MV-4-11 (cell line): ENCODE data around the gene ZCCHC17.

ENCODE experiments used
- DNase-seq: peaks from one replicate; lab custom pipeline; 2025; lab: John Stamatoyannopoulos, UW

The ZCCHC17 gene

DNA sequence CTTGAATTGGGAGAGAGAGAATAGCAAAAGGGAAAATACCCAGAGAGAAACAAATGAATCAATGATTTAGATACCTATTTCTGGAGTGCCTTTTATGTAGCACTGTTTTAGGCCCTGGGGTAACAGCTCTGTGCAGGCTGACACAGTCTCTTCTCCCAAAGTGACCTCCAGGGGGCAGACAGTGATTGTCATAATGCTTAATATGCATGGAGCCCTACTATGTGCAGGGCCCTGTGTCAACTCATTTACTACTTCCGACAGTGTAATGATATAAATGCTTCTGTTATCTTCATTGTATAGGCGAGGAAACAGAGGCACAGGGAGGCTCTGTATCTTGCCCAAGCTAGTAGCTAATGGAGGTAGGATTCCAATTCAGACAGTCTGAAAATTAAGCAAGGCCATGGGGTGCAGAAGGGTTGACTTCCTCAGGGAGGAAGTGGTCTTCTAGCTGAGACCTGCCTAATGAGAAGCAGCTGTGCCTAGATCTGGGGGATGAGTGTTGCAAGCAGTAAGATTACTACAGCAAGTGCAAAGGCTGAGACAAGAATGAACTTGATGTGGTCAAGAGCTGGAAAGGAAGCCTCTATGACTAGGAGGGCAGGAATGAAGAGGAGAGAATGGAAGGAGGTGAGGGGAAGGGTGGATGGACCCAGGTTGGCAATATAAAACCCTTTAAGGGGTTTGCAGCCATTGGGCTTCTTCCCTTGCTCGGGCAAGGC is 100.0 kb downstream of the ZCCHC17 start:
- peak; percentile 97 for DNase-seq

DNA sequence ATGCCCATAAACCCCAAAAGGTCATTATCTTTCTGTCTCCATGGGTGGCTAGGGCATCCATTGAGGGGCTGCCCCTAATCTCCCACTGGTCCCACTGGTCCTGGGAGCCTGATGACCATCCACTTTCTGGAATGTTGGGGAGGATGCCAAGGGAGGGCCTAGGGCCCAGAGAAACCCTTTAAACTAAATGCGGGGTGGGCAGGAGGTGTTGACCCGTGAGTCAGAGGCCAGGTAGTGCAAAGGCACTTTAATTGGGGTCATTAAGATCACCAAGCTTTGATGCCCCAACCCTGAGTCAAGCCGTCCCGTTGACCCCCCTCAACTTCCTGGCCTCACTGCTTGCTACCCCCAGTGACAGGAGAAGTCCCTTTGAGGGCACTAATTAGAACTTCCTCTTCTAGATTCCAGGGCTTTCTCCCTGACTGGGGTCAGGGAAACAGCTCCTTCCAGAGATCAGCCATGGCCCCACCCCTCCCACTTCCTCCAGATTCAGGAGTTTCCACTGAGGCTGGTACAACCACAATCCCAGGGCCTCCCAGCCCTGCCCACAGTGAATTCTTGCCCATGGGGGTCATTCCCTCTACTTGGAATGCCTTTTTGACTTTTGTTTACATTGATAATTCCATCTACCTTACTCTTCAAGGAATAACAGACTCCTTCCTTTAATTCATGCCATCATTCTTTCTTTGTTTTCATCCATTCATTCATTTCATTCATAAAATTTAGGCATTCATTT is 100.7 kb downstream of the ZCCHC17 start:
- DNase-seq: peak; percentile 43

DNA sequence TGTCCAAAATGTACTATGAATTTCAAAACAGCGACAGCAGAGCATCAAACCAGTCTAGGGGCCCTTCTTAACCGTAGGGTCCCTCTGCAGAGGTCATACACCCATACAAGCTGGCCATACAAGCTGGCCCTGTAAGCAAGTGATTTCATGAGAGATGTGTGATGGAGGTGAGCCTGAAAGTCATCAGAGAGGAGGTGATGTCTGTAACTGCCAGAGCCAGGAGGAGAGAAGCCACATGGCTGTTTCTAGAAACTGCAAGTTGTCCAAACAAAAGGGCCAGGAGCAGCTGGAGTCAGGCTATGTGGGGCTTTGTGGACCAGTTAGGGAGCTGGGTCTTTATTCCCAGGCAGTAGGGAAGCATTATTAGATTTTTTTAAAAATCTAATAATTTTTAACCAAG is 101.4 kb downstream of the ZCCHC17 start:
- no peak for DNase-seq

DNA sequence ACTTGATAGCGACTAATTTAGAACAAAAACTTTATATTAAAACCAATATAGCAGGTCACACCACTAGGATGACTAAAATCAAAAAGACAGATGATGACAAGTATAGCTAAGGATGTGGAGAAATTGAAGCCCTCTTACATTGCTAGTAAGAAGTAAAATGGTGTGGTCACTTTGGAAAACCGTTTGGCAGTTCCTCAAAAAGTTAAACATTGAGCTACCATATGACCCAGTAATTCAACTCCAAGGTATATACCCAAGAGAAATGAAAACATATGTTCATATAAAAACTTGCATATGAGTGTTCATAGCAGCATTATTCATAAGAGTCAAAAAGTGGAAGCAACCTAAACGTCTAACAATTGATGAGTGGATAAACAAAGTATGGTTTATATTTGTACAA is 103.1 kb downstream of the ZCCHC17 start:
- DNase-seq: peak; percentile 69

DNA sequence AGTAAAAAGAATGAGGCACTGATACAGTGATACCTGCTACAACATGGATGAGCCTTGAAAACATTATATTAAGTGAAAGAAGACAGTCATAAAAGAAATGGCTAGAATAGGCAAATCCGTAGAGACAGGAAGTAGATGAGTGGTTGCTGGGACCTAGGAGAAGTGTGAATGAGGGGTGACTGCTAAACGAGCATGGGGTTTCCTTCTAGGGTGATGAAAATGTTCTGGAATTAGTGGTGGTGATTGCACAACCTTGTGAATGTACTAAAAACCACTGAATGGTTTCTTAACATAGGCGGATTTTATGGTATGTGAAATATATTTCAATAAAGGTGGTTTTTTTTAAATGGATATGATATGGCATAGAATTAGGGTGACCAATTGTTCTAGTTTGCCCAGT is 103.6 kb downstream of the ZCCHC17 start:
- DNase-seq: peak; percentile 96

DNA sequence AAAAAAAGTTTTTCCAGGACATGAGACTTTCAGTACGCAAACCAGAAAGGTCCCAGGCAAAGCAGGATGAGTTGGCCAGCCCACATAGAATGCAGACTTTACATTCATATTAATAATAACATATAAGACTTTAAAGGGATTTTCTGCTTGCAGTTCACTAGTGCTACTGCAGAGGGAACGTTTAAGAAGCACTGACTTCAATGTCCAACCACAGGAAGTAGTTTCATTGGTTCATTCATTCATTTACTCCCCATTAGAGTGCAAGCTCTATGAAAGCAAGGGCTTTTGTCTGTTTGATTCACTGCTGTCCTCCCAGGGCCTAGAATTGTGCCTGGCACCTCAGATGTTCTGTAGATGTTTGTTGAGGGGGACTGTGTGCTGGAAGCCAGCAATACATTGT is 104.4 kb downstream of the ZCCHC17 start:
- DNase-seq: peak; percentile 36

- DNase-seq: no peak
Observed at GRCh38 chr1:31405578-31406245, 108.9 kb downstream of the ZCCHC17 start.

DNA sequence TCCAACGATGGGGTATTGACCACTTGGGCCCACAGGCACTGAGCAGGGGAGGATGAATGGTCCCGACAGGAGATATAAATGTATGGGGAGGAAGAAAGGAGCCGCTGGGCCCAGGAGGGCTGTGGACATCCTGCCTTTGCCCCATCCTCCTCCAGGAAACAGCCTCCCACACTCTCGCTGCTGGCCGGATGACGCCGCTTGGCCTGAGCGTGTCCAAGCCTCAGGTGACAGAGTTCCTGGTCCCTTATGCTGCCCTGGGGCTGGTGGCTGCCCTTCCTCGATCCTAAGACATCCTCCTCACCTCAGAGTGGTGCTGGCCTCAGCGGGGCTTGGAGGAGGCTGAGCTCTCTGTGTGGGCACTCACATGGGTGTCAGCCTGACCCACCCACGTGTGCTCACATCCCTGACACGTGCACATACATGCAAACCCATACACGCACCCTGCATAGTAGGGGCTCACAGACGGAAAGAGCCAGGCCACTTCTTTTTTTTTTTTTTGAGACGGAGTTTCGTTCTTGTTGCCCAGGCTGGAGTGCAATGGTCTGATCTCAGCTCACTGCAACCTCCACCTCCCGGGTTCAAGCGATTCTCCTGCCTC is 110.3 kb downstream of the ZCCHC17 start:
- no peak for DNase-seq

DNA sequence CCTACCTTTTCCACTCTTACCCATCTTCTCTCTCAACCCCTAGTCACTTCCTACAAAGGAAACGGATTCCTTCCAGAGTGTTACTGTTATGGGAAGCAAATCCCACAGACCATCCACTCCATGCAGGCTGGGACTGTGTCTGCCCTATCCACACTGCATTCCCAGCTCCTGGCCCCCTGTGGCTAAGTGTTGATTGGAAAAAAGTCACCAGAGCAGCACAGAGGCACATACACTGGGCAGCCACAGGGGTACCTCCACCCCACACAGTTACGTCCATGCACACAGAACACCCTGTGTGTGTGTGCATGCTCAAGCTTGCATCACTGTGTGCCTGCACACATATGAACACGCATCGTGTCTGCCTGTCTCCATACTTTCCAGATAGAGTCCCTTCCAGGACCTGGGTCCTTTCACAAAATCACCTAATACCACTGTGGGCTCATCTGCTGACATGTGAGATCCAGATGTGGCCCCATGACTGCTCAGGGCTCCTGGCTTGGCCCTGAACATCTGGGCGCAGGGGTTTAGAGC is 112.0 kb downstream of the ZCCHC17 start:
- DNase-seq: no peak

DNA sequence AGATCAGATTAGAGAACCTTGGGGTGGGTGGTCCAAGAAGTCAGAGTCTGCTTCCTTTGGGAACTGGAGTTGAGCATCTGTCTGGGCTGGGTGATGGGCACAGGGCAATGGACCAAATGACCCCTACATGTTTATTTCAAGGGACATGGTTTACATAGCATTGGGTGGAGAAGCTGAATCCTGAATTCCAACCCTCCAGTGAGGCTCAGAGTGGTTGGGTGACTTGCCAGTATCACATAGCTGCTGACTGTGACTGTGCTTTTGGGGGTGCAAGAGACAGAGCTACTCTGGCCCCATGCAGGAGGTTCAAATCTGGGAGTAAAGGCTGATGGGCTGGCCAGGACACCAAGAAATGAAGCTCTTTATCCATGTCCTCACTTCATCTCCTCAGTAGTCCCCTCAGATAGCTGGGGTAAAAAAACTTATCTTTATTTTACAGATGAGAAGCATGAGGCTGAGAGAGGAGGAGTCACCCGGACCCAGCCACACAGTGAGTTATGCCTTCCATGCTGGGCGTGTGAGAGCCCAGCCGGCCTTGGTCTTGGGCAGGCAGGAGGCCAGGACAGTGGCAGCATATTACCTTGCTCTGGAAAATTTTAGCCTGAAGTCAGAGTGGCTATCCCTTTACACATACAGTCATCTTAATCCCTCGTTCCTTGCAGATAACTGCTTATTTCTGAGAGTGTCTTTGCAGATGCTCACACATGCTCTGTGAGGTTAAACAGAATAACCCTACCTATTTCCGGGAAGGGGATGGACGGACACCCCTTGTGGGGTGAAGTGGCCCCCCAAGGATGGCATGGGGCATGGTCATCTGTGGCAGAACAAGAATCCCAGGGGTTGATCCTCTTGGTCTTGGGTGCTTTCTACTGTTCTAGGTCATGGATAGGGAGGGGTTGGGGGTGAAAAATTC is 113.4 kb downstream of the ZCCHC17 start:
- DNase-seq: no peak

GRCh38 chr1:31410871-31411270 is 114.0 kb downstream of the ZCCHC17 start:
- no peak for DNase-seq

GRCh38 chr1:31412205-31412604 is 115.4 kb downstream of the ZCCHC17 start:
- no peak for DNase-seq

GRCh38 chr1:31412732-31413404 is 116.0 kb downstream of the ZCCHC17 start, which contains the start of gene SERINC2:
SERINC2 (plus strand) TSS chr1:31413213; CDS start chr1:31413266, 53 bp downstream.
- no peak for DNase-seq

- peak; percentile 15 for DNase-seq
Observed at GRCh38 chr1:31413405-31414001, 116.7 kb downstream of the ZCCHC17 start.
